ENCODE data around the gene KCNQ2.

- TF ChIP-seq CTCF (IDR thresholded peaks at IDR 0.05; ENCODE audit: insufficient read depth, low read depth, low read length) (no peak), EZH2 (IDR thresholded peaks at IDR 0.05; ENCODE audit: insufficient read depth, low read length) (no peak)
These were observed 97.0 kb downstream of the KCNQ2 start for GRCh38 chr20:63375438-63375837.
